COLO668 (cell line): ENCODE data around the gene TM2D1.
A peak's percentile ranks its signal among the peaks of the same experiment; 100 is the strongest.
"Not testable (repeated sequence)": the region's sequence is repeated elsewhere in the genome, so short reads cannot be mapped to it uniquely, and the experiment has no call there.

Experiments used
- DNase-seq: peaks from one replicate; lab custom pipeline; 2025; ENCODE audit not compliant: unreplicated experiment; lab: John Stamatoyannopoulos, UW

TM2D1 gene

GRCh38 chr1:61724813-61725694 is at the start of gene TM2D1:
TSS of gene TM2D1 (minus strand) at chr1:61725141. CDS start at chr1:61725120, 21 bp downstream.
- peak; percentile 98 for DNase-seq

DNA sequence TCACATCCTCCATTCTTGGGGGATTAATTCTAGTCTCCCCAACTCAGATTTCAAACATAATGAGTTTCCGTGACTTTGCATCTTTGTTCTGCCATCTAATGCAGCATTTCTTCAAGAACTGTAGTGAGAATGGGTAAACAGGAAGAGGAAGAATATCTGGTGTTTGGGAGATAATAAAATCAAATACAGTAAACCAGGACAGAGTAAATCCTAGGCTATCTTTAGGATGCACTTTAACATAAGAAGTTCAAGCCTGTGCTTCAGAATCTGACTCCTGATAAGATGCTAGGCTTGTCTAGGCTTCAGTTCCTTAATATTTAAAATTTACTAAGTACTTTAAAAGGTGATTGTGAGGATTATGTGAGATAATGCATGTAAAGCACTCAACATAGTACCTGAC is 45.2 kb upstream of the TM2D1 start:
- DNase-seq: no peak

DNA sequence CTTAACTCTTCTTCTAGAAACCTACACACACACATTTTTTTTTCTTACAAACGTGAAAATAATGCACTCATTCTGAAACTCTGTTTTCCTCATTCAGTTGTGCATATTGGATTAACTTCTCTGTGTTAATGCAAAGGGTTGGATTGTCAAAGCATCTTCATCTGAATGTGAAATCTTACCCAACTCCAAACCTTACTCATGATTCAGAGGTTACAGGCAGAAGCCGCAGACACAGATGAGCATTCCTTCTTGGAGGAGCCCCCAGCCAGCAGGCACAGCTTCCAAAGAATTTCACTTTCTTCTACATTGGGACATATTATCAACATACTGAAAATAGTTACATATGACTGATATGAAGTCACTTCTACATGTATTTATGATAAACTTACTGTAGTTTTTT is 33.0 kb upstream of the TM2D1 start:
- DNase-seq: no peak

DNA sequence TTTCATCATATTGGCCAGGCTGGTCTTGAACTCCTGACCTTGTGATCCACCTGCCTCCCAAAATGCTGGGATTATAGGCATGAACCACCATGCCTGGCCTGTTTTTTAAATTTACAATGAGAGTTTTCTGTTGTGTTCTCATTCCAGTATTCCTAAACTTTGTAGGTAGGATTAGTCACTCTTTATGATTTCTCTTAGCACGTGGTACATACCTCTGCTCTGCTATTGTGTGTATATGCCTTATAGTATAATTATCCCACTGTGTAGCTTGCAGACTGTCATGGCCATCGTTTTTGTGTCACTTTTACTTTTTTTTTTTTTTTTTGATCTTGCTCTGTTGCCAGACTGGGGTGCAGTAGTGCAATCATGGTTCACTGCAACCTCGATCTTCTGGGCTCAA is 31.8 kb upstream of the TM2D1 start:
- no peak for DNase-seq

- DNase-seq: peak; percentile 20
Measured at GRCh38 chr1:61754545-61754944, 29.6 kb upstream of the TM2D1 start.

GRCh38 chr1:61753998-61754508 is 29.1 kb upstream of the TM2D1 start:
- no peak for DNase-seq

GRCh38 chr1:61752921-61753389 is 28.0 kb upstream of the TM2D1 start:
- no peak for DNase-seq

DNA sequence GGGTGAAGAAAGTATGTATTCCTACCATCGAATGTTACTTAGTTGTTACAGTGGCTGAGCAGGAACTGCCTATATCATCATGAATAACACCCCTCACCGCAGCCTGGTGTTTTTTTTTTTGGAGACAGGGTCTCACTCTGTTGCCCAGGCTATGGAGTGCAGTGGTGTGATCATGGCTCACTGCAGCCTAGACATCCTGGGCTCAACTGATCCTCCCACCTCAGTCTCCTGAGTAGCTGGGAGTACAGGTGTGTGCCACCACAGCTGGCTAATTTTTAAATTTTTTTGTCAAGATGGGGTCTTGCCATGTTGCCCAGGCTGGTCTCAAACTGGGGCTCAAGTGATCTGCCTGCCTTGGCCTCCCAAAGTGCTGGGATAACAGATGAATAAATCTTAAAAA is 24.6 kb upstream of the TM2D1 start:
- DNase-seq: no peak

DNA sequence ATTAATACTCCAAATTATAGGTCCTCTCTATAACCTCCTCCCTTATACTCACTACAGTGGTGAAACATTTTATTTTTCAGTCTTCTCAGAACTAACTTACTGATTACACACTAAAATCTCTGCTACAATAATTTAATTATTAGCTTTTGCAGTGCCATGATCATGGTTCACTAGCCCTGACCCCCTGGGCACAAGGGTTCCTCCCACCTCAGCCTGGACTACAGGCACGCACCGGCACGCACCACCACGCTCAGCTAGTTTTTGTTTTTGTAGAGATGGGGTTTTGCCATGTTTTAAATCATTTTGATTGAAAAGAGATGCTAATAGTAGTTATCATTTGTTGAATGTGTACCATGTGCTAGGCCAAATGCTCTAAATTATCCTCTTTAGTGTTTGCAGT is 23.6 kb upstream of the TM2D1 start:
- no peak for DNase-seq

GRCh38 chr1:61746813-61747212 is 21.9 kb upstream of the TM2D1 start:
- DNase-seq: no peak

DNA sequence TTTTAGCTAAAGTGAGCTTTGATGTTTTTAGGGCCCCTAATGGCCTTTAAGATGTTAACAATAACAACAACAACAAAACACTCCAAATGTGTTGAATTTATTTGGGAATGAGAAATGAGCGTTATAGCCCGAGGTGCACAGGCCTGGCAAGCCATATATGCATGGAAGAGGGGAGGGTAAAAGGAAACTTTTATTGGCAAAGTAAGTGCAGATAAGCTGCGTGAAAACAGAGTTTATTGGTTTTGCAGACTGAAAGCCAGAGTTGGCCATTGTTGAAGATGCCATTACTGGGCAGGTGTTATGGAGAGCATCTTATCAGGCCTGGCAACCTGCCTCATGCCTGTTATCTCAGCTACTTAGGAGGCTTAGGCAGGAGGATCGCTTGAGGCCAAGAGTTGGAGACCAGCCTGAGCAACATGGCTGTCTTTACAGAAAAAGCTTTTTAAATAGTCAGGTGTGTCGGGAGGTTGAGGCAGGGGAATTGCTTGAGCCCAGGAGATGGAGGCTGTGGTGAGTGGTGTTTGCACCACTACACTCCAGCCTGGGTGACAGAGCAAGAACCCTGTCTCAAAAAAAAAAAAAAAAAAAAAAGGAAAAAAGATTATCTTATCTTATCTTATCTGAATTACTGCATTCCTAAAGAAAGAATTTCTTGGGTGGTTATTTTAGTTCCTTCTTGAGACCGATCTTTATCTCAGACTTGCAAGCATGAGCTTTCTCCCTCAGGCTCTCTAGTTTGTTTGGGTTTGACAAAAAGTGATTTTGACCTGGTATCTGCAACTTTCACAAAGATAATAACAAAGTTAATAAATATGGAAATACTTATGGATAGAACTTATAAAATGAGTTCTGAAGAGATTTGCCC is 19.0 kb upstream of the TM2D1 start:
- DNase-seq: no peak

- no peak for DNase-seq
Measured at GRCh38 chr1:61743431-61743705, 18.4 kb upstream of the TM2D1 start.

DNA sequence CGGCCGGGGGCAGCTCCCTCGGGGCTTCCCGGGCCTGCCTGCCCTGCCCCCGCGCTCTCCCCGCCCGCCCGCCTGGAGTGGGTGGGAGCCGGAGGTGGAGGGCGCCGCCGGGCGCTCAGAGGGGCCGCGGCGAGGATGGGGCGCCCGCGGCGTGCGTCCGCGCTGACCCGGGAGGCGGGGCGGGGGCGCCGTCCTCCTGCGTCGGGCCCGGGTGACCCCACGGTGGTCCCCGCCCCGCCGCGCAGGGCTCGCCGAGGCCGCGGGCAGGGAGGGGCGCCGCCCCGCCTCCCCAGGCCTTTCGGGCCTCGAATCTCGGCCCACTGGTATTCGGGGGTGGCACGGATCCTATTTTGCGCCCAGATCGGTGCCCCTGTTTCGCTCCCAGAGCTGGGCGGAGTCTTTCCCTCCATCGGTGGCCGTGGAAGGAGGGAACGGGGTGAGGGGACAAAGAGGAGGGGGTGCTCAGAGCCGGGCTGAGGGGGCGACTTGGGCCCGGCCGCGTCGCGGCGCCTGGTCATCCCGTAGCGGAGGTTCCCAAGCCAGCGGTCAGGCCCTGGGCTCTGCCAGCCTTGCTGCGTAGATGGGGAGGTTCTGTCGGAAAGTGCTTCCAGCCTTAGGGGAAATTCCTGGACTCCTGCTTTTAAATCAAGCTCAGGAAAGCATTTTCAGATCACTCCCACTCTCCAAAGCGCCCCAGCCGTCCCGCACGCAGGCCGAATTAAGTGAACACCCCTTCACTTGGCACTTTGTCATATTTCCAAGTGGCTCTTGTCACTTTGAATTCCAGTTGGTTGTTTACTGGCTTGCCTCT is 17.9 kb upstream of the TM2D1 start:
- peak; percentile 96 for DNase-seq

DNA sequence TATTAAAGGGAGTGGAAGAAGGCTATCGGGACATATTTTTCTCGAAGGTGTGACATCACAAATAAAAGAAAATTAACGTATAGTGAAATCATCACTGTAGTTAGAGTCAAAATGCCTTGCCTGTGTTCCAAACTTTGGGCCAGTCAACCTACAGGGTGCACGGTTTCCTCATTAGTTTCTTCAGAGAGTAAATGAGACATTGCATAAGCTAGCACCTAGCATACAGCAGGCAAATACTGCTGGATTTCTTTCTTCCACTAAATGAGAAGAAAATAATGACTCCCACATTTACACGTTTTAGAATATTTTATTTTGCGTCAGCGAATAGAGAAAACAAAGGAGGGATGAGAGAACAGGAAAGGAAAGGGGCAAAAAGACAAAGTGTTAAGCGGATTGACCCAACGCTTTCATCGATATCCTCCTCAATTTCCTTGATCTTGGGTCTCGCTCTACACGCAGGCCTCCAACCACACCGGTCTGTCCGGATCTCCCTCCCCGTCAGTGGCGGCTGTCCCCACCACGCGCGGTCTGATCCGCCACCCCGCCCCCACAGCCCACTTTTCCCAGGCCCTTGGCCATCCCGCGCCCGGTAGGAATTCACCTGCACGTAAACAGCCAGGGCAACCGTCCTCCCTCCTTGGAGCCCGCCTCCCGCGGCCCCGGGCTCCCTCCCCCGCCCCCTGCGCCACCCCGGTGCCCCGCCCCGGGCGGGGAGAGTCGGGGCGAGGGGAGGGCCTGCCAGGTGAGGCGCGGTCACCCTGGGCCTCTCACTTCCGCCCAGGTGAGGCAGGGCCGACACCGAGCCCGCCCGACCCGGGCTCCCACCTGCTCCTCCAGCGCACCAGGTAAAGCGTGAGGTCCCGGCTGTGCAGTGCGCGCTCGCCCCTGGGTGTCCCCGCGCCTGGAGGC is 17.0 kb upstream of the TM2D1 start, which contains the start of gene PATJ:
Gene PATJ (plus strand): TSS at position 770 of the 909 bp plus-strand sequence. CDS start 20,413 bp downstream, outside the sequence.
- DNase-seq: peak; percentile 99

DNA sequence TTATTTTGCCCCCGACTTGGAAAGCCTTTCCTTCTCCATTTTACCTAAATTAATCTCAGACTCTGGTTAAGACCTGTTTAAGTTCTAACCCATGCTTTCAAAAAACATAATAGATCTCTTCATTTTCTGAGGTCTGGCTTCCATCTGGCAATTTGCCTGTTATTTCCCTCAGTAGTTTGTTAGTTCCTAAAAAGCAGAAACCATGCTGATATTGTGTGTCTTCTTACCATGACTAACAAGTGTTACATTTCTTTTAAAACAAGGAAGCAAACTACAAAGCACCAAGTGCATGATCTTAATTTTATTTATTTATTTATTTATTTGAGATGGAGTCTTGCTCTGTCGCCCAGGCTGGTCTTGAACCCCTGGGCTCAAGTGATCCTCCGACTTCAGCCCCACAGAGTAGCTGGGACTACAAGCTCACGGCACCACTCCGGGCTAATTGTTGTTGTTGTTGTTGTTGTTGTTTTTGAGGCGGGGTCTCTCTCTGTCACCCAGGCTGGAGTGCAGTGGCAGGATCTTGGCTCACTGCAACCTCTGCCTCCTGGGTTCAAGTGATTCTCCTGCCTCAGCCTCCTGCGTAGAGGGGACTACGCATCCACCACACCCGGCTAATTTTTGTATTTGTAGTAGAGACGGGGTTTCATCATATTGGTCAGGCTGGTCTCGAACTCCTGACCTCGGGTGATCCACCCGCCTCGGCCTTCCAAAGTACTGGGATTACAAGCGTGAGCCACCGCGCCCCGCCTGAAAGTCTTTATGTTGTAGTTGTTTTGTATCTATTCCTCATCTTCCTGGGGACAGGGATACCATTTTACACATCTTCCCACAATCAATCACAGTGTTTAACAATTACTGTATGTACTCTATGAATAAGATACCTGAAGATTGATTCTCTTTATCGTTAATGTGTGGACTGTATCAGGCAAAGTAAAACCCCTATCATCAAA is 16.1 kb upstream of the TM2D1 start:
- DNase-seq: no peak

DNA sequence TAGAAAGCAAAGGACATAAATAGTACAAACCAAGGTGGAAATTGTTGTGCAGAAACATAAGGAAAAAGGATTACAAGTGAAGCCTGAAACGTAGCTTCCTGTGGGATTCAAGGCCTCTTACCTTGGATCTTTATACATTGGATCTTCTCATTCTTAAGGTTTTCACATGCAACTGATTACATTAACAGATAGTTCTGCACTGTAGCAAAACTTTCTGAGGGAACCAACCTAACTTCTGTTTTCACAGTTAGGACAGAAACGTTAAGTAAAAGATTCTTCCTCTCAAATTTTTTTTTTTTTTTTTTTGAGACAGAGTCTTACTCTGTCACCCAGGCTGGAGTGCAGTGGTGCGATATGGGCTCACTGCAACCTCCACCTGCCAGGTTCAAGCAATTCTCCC is 7.8 kb upstream of the TM2D1 start:
- DNase-seq: no peak

GRCh38 chr1:61730679-61731078 is 5.7 kb upstream of the TM2D1 start:
- DNase-seq: not testable (repeated sequence)

GRCh38 chr1:61727544-61727943 is 2.6 kb upstream of the TM2D1 start:
- no peak for DNase-seq

- DNase-seq: no peak
Measured at GRCh38 chr1:61724506-61724812, 482 bp downstream of the TM2D1 start.
